ENCODE results near the gene LUM. TPM values are rescaled to one million over a fixed set of nuclear protein-coding genes. Genes with fewer than 3 reads are reported as not detected.

LUM gene
- total RNA-seq, 1 experiment from 2014 or later: not detected

Other genes with a start within 250 kb of the LUM start
- gene CCER1, start 156.3 kb downstream of the LUM start, total RNA-seq (2014; rRNA removed; shearing (Covaris generic); ENCODE audit: low replicate concordance): not detected in 2 replicates
- not detected in 2 replicates for gene EPYC, start 106.5 kb downstream of the LUM start, total RNA-seq (2014; rRNA removed; shearing (Covaris generic); ENCODE audit: low replicate concordance)
- not detected in 2 replicates for gene KERA, start 53.5 kb downstream of the LUM start, total RNA-seq (2014; rRNA removed; shearing (Covaris generic); ENCODE audit: low replicate concordance)
- 612 and 1,580 TPM in 2 replicates for gene DCN, start 71.3 kb upstream of the LUM start, total RNA-seq (2014; rRNA removed; shearing (Covaris generic); ENCODE audit: low replicate concordance)

Data from Karpas-422 (cell line).